H1 (cell line): Measurements from ENCODE around the gene EAF2. TPM values are rescaled to one million over a fixed set of nuclear protein-coding genes. Genes with fewer than 3 reads are reported as not detected.

Experiments
- polyA plus RNA-seq, 7 experiments: library from polyadenylated mRNA; depleted of rRNA in 3 of 7; stranded (reverse) in 5 of 7; unstranded in 2 of 7; fragments of >200 nt in 5 of 7; fragments of 200-250 nt in 2 of 7; gene quantifications; 1 replicate in 5 of 7; 2 replicates in 1 of 7; 4 replicates in 1 of 7; pipeline versions ENCODE4 v1.2.1 to v1.2.3, GENCODE V29; 2011 to 2013; ENCODE audit warnings: missing spikeins in 2 of 7, mixed read lengths in 2 of 7
- total RNA-seq: library from RNA; stranded (reverse); fragmentation: NEBNext Ultra II Directional; extraction: Animal tissue kit (Norgen Biotek cat#: 25700); gene quantifications from 2 replicates; pipeline ENCODE4 v1.2.1, GENCODE V29; 2021
- TF ChIP-seq, protein P1 (sequence below): IDR thresholded peaks from 2 replicates; pipeline ENCODE4 v1.6.1; 2012; ENCODE audit warnings: low read length, inconsistent platforms

The EAF2 gene
- total and polyA plus RNA-seq, 2 of the 8 experiments (the other 6 are each of a cell fraction or from before 2014, with no cell fraction given) = 3.6 to 6.6 TPM

DNA sequence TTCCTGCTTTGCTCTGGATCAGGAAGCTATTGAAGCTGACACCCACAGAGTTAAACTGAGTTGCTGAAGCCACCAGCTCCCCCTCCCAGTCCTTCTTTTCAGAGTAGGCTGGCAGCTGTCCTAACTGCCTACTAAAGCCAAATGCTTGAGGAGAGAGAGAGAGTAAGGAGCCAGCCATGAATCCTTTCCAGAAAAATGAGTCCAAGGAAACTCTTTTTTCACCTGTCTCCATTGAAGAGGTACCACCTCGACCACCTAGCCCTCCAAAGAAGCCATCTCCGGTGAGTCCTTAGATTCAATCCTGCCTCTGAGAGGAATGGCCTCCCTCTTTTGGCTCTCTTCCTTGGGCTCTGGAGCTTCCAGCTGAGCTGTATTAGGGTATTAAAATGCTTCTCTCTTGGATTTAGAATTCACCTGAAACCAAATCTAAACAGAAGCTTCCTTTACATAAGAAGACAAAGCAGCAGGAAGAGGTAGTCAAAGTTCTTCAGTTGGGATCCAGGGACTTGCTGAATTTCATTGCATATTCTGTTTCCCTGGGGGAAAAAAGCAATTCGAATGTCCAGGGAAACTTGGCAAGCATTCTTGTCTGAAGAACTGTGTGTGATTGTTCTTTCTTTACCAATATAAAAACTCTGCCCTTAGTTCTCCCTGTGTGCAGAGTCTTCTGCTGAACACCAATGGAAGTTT lies 59.4 kb downstream of the EAF2 start, which contains the start of gene SLC15A2 (continued):
- TF ChIP-seq, protein P1, sequence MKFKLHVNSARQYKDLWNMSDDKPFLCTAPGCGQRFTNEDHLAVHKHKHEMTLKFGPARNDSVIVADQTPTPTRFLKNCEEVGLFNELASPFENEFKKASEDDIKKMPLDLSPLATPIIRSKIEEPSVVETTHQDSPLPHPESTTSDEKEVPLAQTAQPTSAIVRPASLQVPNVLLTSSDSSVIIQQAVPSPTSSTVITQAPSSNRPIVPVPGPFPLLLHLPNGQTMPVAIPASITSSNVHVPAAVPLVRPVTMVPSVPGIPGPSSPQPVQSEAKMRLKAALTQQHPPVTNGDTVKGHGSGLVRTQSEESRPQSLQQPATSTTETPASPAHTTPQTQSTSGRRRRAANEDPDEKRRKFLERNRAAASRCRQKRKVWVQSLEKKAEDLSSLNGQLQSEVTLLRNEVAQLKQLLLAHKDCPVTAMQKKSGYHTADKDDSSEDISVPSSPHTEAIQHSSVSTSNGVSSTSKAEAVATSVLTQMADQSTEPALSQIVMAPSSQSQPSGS = 0 out of 2 replicates have a peak, but pooled peaks have one; percentile 51
